Kidney epithelial cell (primary cell): Measurements from ENCODE around the gene SEC11A. TPM values are rescaled to one million over a fixed set of nuclear protein-coding genes. Genes with fewer than 3 reads are reported as not detected.
"Not testable (repeated sequence)": the region's sequence is repeated elsewhere in the genome, so short reads cannot be mapped to it uniquely, and the experiment has no call there.

ENCODE experiments used
- DNase-seq: peaks from one replicate; pipeline ENCODE4 v3.0.0-alpha.2; 2010; ENCODE audit warnings: low read depth
- H3K27me3 ChIP-seq: 2 replicates; pipeline ENCODE4 v1.6.0; 2011; ENCODE audit warnings: low read length; ENCODE audit not compliant: control insufficient read depth, insufficient read depth
- H3K36me3 ChIP-seq: 2 replicates; pipeline ENCODE4 v1.5.1; 2011; ENCODE audit warnings: low read length; ENCODE audit not compliant: control insufficient read depth, insufficient read depth
- H3K4me3 ChIP-seq: 2 replicates; pipeline ENCODE4 v1.5.1; 2011; ENCODE audit warnings: low read depth, mild to moderate bottlenecking, control low read depth, low read length
- total RNA-seq: library from RNA; depleted of rRNA; stranded (reverse); fragments of >200 nt; gene quantifications from 2 replicates; pipeline ENCODE4 v1.2.3, GENCODE V29; 2015
- TF ChIP-seq, protein P1 (sequence below): IDR thresholded peaks from 2 replicates; pipeline ENCODE4 v1.5.1; 2011; ENCODE audit warnings: mild to moderate bottlenecking, moderate library complexity, low read length, control low read depth, inconsistent platforms; ENCODE audit not compliant: insufficient read depth, poor library complexity, severe bottlenecking

SEC11A gene
- total RNA-seq, 1 donor from 2014 or later, result 213 TPM

DNA sequence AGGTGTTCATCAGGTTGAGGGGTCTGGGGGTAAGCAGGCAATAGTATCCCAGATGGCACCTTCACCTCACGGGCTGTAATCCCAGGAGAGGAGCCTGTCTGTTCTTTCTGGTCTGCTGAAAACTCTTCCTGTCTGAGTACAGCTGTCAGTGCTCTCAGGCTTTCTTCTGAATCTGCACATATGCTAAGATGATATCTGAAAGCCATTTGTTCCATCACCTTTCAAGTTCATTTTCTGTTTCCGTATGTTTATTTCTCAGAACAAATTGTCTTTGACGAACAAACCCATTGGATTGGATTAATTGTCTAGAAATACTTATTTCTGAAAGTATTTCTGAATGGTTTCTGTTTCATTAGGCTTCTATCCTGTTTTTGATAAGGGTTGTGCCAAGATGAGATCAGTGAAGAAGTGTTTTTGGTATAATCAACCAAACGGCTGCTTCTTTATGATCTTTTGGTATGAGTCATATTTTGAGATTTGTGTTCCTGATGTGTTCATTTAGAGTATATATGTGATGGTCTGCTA lies 45.7 kb upstream of the SEC11A start:
- DNase-seq, result no peak
- H3K27me3 ChIP-seq, result no peaks in the 10 kb centered on the region
- no peaks in the 10 kb centered on the region for H3K36me3 ChIP-seq
- TF ChIP-seq, protein P1, sequence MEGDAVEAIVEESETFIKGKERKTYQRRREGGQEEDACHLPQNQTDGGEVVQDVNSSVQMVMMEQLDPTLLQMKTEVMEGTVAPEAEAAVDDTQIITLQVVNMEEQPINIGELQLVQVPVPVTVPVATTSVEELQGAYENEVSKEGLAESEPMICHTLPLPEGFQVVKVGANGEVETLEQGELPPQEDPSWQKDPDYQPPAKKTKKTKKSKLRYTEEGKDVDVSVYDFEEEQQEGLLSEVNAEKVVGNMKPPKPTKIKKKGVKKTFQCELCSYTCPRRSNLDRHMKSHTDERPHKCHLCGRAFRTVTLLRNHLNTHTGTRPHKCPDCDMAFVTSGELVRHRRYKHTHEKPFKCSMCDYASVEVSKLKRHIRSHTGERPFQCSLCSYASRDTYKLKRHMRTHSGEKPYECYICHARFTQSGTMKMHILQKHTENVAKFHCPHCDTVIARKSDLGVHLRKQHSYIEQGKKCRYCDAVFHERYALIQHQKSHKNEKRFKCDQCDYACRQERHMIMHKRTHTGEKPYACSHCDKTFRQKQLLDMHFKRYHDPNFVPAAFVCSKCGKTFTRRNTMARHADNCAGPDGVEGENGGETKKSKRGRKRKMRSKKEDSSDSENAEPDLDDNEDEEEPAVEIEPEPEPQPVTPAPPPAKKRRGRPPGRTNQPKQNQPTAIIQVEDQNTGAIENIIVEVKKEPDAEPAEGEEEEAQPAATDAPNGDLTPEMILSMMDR, result no peak
- no peak overlapping the region for H3K4me3 ChIP-seq

DNA sequence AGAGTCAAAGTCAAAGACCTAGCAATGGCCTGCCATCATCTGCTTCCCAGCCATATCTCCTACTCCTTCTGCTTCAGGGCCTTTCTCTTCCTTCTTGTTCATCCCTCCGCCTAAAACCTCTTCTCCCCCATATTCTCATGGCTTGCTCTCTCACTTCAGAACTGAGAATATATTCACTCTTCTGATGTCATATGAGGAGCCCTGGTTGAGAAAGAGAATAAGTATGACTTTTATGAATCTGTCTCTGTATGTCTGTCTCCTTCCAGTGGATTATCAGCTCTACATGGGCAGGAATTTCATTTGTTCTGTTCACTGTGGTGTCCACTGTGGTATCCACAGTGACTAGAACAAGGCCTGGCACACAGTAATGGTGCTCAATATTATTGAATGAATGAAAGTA lies 44.3 kb upstream of the SEC11A start:
- TF ChIP-seq, protein P1, result no peak
- no peak overlapping the region for H3K4me3 ChIP-seq
- no peaks in the 10 kb centered on the region for H3K36me3 ChIP-seq
- no peaks in the 10 kb centered on the region for H3K27me3 ChIP-seq
- no peak for DNase-seq

DNA sequence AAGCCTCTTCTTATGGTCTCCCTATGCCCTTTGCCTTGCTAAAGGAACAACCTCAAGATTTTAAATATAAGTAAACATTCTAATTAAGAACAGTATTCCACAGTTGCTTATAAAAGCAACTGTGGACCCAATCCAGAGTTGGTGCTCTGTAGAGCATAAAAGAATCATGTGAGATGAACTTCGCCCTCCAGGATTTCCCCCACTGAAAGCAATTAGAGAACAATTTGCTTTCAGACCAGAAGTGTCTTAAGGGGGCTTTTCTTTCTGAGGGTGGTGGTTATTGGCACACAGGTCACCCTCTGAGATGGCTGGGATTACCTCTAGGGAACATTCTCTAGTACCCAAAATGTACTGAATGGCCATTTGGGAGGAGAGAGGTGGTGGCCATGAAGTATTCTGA lies 43.1 kb upstream of the SEC11A start:
- Histone ChIP-seq H3K27me3 (no peaks in the 10 kb centered on the region), H3K4me3 (no peak overlapping the region), H3K36me3 (no peaks in the 10 kb centered on the region)
- no peak for DNase-seq
- TF ChIP-seq, protein P1, result no peak

DNA sequence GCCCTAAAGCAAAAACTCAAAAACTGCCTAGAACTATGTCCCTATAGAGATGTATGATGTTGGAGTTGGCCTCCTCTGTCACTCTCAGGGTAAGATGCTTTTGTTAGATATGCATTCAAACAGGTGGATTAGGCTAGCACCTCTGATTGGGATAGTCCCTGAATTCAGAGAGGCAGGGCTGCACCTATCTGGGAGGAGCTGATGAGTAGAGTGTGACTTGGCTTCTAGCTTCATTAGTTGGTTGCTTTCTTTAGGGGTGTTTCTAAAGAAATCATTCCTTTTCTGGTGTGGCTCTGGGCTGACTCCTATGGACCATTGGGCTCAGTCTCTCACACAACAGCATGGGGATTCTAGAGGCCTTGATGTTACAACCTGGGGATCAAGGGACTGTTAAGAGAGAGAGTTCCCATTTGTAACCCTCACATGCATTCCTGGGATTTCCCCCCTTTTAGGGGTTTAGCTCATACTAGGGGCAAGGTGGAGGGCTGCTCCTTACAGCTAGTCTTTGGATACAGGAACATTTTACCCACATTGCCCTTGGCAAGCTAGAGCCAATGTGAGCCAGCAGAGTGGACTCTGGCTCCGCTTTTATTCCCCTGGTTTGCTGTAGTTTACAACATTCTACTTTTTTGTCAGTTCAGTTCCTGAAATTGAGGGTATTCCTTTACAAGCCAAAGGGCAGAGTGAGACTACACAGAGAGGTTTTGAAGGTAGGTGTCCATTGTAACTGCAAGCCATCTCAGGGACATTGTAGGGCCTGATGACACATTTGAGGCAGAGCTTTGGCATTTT lies 40.0 kb upstream of the SEC11A start:
- Histone ChIP-seq H3K4me3 (no peak overlapping the region), H3K36me3 (no peaks in the 10 kb centered on the region), H3K27me3 (no peaks in the 10 kb centered on the region)
- TF ChIP-seq, protein P1, result no peak
- no peak for DNase-seq

DNA sequence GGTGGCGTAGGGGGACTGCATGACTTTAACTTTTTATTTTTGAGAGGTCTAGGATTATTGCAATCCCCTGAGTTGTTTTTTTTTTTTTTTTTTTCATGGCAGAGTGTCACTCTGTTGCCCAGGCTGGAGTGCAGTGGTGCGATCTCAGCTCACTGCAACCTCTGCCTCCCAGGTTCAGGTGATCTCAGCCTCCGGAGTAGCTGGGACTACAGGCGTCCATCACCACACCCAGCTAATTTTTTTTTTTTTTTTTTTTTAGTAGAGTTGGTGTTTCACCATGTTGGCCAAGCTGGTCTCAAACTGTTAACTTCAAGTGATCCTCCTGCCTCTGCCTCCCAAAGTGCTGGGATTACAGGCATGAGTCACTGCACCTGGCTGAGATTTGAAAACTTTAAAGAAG lies 39.0 kb upstream of the SEC11A start:
- not testable (repeated sequence) for H3K27me3 ChIP-seq, H3K4me3 ChIP-seq, DNase-seq, H3K36me3 ChIP-seq

DNA sequence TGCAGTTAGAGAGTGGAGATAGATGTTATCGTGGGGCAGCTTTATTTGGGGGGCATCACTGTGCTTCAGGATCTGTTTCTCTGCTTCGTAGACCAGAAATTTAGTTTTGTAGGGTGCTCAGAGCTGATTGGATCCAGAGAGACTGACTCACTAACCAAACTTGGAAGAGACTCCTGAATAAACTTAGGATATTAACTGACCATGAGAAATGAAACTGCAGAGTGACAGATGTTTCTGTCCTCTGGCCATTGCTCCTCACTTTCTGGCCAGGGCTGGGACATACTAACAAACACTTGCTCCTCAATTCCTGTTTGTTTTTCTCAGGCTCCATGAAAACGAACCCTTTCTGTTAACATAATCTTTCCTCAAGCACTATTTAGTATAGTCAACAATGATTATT lies 36.8 kb upstream of the SEC11A start:
- Histone ChIP-seq H3K4me3 (no peak overlapping the region), H3K36me3 (no peaks in the 10 kb centered on the region), H3K27me3 (no peaks in the 10 kb centered on the region)
- no peak for DNase-seq
- TF ChIP-seq, protein P1, result no peak
